DMS53 treated with DMSO at 0.1 percent for 48 hours (cell line): ENCODE data around the gene NCR3LG1.

ENCODE experiments used
- DNase-seq: peaks from one replicate; lab custom pipeline; 2025; ENCODE audit not compliant: unreplicated experiment; lab: John Stamatoyannopoulos, UW

NCR3LG1 gene

DNA sequence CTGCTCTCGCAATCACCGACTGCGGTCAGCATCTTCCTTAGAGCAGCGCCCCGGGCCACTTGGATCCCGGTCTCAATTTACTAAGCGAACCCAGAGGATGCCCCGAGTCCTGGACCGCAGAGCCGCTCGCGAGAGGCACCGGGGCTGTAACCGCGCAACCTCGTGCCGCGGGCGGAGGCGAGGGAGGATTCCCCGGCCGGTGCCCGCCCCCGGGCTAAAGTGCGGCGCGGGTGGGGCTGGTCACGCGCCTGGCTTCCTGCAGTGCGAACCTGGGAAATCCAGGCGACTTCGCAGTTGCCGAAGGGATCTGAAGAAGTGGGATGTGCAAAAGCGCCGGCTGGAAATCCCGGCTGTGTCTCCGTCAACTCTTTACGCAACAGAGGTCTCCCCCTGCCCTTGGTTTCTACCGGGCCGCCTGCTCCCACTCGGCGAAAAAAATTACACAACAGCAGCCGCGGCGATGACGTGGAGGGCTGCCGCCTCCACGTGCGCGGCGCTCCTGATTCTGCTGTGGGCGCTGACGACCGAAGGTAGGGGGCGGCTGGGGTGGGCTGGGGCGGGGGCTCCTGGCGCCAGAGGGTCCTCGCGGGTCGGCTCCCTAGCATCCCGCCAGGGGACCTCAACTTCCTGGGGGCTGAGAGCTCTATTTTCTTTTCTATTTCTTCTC, at the start of gene NCR3LG1:
NCR3LG1 (plus strand) TSS at position 291 of the 667 bp plus-strand sequence; CDS start at position 461, 170 bp downstream.
- DNase-seq: peak; percentile 69

DNA sequence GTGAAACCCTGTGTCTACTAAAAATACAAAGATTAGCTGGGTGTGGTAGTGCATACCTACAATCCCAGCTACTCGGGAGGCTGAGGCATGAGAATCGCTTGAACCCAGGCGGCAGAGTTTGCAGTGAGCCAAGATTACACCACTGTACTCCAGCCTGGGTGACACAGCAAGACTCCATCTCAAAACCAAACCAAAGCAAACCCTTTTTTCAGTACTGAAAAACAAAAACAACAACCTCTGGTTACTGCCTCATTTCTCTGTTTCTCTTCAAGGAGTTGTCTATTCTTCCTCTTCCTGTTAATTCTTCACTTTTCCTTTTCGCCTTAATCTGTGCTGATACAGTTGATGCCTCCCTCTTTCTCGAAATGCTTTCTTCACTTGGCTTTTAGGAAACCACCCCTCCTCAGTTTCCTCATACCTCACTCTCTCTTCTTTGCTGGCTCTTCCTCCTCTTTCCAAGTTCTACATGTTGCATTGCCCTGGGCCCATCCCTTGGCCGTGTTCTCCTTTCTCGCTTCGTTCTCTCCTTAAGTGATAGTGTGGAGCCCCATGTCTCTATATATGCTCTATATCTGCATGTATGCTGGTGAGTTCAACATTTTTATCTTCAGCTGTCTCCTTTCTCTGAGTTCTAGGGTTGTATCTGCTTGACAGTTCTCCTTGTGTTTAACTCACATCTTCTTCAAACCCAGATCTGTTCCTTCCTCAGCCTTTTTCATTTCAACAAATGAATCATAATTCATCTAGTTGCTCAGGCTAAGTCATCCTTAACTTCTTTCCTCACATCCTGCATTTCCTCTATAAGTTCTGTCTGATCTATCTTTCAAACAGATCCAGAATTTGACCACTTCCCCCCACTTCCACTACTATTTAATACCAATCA, 38.0 kb upstream of the NCR3LG1 start:
- no peak for DNase-seq

GRCh38 chr11:17314232-17314547, 37.4 kb upstream of the NCR3LG1 start:
- DNase-seq: no peak

- no peak for DNase-seq
Measured at GRCh38 chr11:17314904-17315426, 36.6 kb upstream of the NCR3LG1 start.

- DNase-seq: no peak
Measured at GRCh38 chr11:17328871-17329494, 22.6 kb upstream of the NCR3LG1 start.

- DNase-seq: no peak
Measured at GRCh38 chr11:17331669-17332068, 19.9 kb upstream of the NCR3LG1 start.

DNA sequence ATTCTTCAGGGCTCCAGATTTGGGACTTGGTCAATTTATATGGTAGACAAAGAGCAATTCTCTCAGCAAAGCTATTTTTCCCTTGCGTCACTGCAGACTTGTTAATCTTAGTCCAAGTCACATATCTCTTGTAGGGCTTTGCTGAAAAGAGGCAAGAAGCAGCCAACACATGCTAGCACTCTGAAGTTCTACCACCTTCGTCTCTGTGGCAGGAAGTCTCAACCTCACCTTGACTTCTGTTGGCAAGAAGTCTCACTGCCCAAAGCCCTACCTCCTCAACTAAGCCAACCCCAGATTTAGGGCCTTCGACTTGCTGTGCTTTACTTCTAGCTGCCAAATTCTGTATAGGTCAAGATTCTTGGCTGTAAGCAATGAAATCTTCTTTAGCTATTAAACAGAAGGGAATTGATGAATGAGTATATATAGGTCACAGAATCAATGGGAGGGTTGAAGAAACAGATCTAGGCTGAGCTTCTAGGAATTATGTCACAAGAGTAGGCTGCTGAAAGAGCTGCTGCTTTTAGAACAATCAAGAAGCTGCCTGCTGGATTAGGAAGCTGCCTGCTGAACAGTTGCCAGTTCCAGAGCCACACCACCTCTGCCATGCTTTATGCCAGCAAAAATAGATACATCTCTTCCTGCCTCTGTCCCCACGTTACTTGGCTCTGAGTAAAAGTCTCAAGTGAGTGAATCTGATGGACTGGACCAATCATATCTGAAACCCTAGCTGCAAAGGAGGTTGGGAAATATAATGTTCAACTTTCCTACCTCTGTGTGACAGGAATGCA, 17.6 kb upstream of the NCR3LG1 start:
- DNase-seq: no peak

DNA sequence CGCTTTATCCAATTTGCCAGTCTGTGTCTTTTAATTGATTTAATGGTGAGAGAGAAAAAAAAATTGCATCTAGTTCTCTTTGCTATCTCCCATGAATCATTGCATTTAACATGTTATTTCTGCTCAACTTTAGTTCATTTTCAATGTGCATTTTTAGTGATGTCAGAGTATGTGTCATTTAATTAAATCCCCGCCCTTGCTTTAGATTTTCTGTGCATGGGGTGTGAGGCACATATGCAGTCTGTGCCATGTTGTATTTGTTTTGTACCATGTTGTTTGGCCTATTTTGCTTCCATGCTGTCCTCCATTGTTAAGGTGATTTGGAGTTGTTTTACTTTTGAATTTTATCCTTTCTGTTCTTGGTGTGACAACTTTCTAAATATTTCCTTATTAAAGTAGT, 8.3 kb upstream of the NCR3LG1 start:
- no peak for DNase-seq

DNA sequence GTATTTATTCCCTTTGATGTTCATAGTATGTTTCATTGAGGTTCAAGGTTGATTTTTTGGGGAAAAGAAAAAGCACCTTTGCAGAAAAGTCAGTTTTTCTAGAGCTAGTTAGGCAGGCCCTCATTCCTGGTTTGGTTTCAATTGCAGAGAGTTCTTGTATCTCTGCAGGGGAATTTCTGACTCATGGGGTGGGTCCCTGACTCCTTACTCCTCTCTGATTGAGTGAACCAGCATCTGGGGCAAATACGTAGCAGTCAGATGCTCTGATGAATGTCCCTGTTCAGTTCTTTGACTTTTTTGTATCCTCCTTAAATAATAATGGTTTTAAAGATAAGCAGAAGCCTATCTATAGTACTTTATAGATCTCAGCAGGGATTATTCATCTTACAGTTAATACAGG, 7.7 kb upstream of the NCR3LG1 start:
- DNase-seq: no peak

- DNase-seq: no peak
Measured at GRCh38 chr11:17347676-17348075, 3.9 kb upstream of the NCR3LG1 start.

DNA sequence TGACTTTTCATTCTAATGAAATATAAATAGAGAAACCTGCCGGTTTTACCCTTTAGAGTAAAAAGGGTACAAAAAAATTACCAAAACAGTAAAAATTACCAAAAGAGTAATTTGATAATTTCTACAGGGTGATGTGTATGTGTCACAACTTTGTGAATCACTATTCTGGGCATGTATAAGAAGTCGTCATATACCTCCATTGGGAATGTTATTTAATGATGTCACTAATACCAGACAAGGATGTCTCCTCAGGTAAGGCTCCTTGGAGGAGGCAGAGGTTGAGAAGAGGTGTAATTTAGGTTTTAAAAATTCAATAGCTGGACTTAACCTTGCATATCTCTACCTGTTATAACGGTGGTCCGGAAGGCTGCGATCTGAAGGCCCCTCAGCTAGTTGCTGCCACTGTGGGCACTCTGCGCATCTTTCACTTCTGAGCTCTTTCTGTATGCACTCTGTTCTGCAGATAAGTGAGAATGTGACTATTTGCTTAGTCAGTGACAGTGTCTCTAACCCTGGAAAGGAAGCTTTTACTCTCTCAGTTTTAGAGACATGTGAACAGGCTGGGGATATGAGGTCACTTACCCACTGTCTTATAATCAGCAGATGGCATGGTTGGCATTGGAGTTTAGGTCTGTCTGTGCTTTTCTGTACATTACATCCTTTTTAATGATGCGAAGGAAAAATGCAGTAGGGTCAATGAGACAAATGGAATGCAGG, 987 bp upstream of the NCR3LG1 start:
- no peak for DNase-seq

- DNase-seq: no peak
Measured at GRCh38 chr11:17351172-17351509, 459 bp upstream of the NCR3LG1 start.

DNA sequence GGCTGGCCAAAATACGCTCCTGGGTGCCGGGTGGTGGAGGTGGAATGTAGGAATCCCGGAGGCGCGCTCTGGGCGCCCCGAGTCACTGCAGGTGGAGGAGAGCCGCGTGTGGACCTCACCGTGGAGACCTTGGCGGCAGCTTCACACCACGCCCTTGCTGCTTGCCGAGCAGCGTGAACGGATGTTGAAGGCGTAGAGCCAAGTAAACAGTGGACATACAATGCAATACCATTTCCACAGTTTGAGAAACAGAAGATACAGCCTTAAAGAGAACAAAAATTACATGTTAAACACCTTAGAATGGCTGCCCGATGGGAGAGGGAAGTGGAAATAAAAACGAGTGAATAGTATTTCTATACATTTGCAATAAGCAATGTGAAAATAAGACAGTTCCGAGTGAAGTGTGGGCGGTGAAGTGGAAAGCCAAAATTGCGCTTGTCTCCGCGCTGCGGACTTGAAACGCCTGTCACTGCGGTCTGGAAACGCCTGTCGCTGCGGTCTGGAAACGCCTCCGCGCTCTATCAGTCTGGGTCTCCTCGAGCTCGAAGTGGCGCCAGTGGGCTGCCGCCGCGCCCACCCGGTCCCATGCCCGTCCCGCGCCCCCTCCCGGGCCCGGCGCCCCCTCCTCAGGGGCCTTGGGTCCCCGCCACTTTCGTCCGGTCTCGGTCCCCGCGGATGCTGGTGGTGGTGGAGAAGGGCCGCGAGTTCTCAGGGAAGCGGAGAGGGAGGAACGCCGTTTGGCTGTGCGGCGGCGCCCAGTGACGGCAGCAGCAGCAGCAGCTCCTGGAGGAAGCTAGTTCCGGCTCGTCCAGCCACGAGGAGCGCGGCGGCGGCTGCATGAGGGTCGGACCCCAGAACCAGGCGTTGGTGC, 1.6 kb downstream of the NCR3LG1 start:
- peak; percentile 78 for DNase-seq

GRCh38 chr11:17353821-17354600, 2.4 kb downstream of the NCR3LG1 start:
- DNase-seq: peak; percentile 37

DNA sequence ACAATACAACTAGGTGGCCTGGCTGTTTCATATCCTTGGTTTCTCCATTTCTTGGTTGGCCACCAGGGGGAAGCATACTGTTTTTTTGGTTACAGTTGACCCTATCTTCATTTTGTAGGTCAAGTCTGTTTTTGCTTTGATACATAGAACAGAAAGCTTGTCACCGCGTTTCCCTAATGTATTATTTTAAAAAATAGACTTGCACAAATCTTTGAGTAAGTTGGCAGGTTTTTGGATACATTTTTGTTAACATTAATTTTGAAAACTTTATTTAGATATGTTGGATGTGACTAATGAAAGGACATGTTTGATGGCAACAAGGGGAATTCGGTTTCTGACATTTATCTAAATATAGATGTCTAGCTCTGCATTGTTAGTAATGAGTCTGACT, 3.0 kb downstream of the NCR3LG1 start:
- peak; percentile 75 for DNase-seq

DNA sequence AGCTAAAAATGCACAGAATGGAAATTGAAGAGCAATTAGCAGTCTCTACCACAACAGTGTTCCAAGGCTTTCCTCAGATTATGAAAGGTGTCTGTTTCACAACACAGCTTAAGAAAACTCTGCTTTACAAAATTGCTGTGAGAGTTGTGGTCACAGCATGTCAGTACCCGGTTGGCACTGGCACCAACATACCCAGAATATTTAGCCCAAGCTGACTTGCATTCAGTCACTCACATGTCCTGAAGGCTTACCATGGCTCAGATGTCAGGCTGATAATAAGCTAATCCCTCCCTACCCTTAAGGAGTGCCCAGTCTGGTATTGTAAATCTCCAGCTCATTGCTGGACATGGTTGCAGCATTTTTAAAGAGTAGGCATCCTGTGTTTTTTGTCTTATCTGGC, 14.9 kb downstream of the NCR3LG1 start:
- DNase-seq: no peak

GRCh38 chr11:17368551-17368950, 17.0 kb downstream of the NCR3LG1 start:
- no peak for DNase-seq

GRCh38 chr11:17369094-17369493, 17.5 kb downstream of the NCR3LG1 start:
- no peak for DNase-seq
